ENCODE data around the gene ARHGDIA.

ARHGDIA gene

GRCh38 chr17:81867991-81868673 is 3.0 kb downstream of the ARHGDIA start:
- Histone ChIP-seq H3K36me3 (replicated peaks) (peaks cover 82% of the 10 kb centered on the region), H3K27me3 (ENCODE audit: low read depth) (no peaks in the 10 kb centered on the region), H3K4me3 (no peak overlapping the region), H3K9me3 (no peaks in the 10 kb centered on the region), H3K4me1 (peaks cover 14% of the 10 kb centered on the region)
- DNase-seq (ENCODE audit: low spot score in 2 of 2): peak in 1 of 2 experiments; percentile 47
- in situ Hi-C loops (cut with MboI; ENCODE audit: low sequenced_read_pairs): no loop called here

DNA sequence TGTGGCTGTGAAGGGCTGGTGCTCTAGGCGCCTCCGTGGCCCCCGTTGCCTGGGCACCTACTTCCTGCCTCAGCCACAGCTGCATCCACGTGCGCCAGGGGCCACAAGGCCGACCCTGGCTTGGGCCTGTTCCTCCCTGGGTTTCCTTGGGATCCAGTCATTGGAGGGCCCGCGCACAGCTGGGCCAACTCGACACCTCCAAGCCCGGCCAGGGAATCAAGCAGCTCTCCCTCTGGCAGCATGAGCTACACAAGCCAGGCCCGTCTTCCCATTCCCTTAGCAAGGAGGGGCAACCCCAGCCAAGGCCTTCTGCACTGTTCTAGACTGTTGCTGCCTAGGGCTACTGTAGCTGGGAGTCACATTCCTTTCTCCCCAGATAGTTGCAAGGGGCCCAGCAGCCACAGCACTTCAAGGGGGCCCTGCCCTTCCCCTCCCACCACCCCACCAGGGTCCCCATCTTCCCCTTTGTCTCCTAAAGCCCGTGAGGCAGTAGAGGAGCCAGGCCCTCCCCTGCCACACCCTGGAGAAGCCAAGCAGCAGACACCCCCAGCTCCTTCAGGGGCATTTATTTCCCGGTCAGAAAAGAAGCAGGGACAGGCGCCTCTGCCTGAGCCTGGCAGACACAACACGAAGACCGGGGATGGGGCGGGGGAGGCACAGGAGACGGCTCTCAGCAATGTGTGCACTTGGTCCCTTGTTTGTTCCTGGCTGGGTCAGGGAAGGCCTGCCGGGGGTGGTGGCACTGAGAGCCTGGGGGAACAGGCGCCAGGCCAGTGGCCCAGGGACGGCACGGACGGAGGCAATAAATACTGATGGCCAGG is 3.8 kb downstream of the ARHGDIA start:
- H3K4me1 ChIP-seq: peaks cover 17% of the 10 kb centered on the region
- no peaks in the 10 kb centered on the region for H3K9me3 ChIP-seq
- peaks cover 89% of the 10 kb centered on the region for H3K36me3 ChIP-seq (replicated peaks)
- H3K27me3 ChIP-seq (ENCODE audit: low read depth): no peaks in the 10 kb centered on the region
- DNase-seq (ENCODE audit: low spot score in 2 of 2): peak; percentile 38 to 72
- H3K4me3 ChIP-seq: no peak overlapping the region
- in situ Hi-C loops (cut with MboI; ENCODE audit: low sequenced_read_pairs): no loop called here

- DNase-seq (ENCODE audit: low spot score in 2 of 2): peak in 1 of 2 experiments; percentile 43
- no peaks in the 10 kb centered on the region for H3K27me3 ChIP-seq (ENCODE audit: low read depth)
Observed at GRCh38 chr17:81866440-81867169, 4.5 kb downstream of the ARHGDIA start.

DNA sequence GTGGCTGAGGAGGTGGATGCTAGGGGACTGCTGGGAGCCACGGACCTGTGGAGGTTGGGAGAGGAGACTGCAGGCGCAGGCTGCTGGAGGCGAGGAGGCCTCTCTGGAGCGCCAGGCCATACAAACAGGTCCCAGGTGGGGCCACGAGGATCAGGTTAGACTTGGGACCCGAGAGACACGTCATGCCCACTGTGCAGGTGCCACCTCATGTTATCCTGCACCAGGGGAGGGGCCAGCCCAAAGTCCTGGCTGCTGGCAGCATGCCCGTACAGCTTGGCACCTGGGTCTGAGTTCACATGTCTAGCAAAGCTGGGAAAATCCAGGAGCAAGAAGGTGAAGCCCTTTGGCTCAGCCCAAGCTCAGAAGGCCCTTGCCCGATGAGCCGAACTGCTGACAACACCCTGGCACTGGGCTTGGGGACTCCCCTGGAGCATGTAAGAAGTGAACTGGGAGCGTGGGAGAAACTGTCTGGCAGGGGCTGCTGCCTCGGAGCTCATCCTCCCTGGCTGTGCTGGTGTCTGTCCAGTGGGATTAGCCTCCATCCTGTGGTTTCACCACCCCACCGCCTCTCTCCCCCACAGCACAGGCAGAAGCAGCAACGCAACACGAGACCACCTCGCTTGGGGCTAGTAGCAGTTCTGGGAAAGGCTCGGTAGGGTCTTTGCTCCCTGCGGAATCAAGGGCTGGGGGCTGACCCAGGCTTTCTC is 5.3 kb downstream of the ARHGDIA start:
- DNase-seq (ENCODE audit: low spot score in 2 of 2): peak in 1 of 2 experiments; percentile 43
- Histone ChIP-seq H3K4me1 (peaks cover 19% of the 10 kb centered on the region), H3K4me3 (no peak overlapping the region), H3K27me3 (ENCODE audit: low read depth) (no peaks in the 10 kb centered on the region), H3K36me3 (replicated peaks) (peaks cover 87% of the 10 kb centered on the region), H3K9me3 (no peaks in the 10 kb centered on the region)
- in situ Hi-C loops (cut with MboI; ENCODE audit: low sequenced_read_pairs): no loop called here

More at GRCh38 chr17:81866440-81867169, 4.5 kb downstream of the ARHGDIA start:
- H3K4me3 ChIP-seq: no peak overlapping the region
- peaks cover 21% of the 10 kb centered on the region for H3K4me1 ChIP-seq
- no peaks in the 10 kb centered on the region for H3K9me3 ChIP-seq
- peaks cover 89% of the 10 kb centered on the region for H3K36me3 ChIP-seq (replicated peaks)
- in situ Hi-C loops (cut with MboI; ENCODE audit: low sequenced_read_pairs): no loop called here

DNA sequence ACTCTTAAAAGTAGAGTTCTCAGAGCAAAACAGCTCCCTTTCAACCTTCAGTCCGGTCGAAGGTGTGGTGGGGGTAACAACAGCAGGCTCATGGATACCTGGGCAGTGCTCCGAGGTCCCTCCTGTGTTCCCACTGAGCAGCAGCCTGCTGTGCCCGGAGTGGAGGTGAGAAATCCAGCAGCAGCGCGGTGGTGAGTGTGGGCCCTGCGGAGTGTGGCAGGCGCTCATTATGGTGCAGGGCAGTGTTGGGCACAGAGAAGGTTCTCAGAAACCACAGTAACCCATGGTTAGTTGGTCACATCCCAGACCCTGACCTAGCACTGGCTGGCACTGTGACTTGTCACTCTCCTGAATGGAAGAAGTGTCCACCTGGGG is 5.8 kb downstream of the ARHGDIA start:
- no peak for DNase-seq (ENCODE audit: low spot score in 2 of 2)
- Histone ChIP-seq H3K27me3 (ENCODE audit: low read depth) (no peaks in the 10 kb centered on the region), H3K9me3 (no peaks in the 10 kb centered on the region), H3K4me1 (peaks cover 19% of the 10 kb centered on the region), H3K4me3 (no peak overlapping the region), H3K36me3 (replicated peaks) (peaks cover 83% of the 10 kb centered on the region)
- in situ Hi-C loops (cut with MboI; ENCODE audit: low sequenced_read_pairs): no loop called here

DNA sequence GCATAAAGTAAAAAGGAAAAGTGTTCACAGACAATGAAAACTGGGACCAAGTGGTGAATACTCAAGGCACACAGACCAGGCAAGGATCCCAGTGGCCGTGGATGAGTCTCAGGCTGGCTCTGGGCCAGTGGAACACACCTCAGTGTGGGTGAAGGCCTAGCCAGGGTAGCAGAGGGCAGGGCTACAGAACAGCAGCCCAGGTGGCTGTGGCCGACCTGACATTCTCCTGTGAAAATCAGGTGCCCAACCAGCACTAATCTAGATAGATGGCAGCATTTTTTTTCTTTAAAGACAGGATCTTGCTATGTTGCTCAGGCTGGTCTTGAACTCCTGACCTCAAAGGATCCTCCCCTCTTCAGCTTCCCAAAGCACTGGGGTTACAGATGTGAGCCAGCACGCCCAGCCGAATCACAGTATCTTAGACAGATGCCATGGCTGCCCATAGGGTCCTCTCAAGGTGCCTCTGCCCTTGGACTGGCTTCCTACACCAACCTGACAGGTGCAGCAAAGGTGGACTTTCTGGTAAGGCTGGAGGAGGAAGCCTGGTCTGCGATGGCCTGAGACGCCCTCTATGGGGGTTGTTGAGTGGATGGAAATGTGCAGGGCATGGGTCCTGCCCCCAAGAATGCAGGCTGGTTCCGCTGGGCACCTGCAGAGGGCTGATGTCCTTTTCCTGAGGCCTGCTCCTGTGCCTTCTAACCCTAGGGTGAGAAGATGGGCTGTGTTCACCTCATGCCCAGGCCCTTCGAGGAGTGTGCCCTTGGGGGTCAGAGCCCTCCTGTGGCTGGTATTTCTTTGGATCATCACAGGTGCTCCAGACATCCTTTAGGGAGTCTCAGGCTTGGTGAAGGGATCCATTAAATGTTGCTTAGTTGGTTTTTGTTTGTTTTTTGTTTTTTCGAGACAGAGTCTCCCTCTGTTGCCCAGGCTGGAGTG is 7.0 kb downstream of the ARHGDIA start:
- Histone ChIP-seq H3K9me3 (no peaks in the 10 kb centered on the region), H3K4me1 (peaks cover 16% of the 10 kb centered on the region)
- in situ Hi-C loops (cut with MboI; ENCODE audit: low sequenced_read_pairs): no loop called here

GRCh38 chr17:81863123-81863675 is 7.9 kb downstream of the ARHGDIA start:
- DNase-seq (ENCODE audit: low spot score in 2 of 2): no peak
- in situ Hi-C loops (cut with MboI; ENCODE audit: low sequenced_read_pairs): no loop called here
- no peaks in the 10 kb centered on the region for H3K27me3 ChIP-seq (ENCODE audit: low read depth)
- H3K4me1 ChIP-seq: peaks cover 14% of the 10 kb centered on the region
- H3K4me3 ChIP-seq: no peak overlapping the region
- H3K9me3 ChIP-seq: no peaks in the 10 kb centered on the region
- H3K36me3 ChIP-seq (replicated peaks): peaks cover 80% of the 10 kb centered on the region

More for the DNA sequence above, 7.0 kb downstream of the ARHGDIA start:
- H3K4me3 ChIP-seq: no peak overlapping the region
- DNase-seq (ENCODE audit: low spot score in 2 of 2): no peak
- no peaks in the 10 kb centered on the region for H3K27me3 ChIP-seq (ENCODE audit: low read depth)
- peaks cover 80% of the 10 kb centered on the region for H3K36me3 ChIP-seq (replicated peaks)

- in situ Hi-C loops (cut with MboI; ENCODE audit: low sequenced_read_pairs): no loop called here
- DNase-seq (ENCODE audit: low spot score in 2 of 2): peak; percentile 99 to 100
- H3K4me3 ChIP-seq: peak overlapping the region; percentile 85
- H3K4me1 ChIP-seq: peaks cover 14% of the 10 kb centered on the region
- peaks cover 71% of the 10 kb centered on the region for H3K36me3 ChIP-seq (replicated peaks)
- no peaks in the 10 kb centered on the region for H3K9me3 ChIP-seq
- no peaks in the 10 kb centered on the region for H3K27me3 ChIP-seq (ENCODE audit: low read depth)
Observed at GRCh38 chr17:81860756-81861568, 10.2 kb downstream of the ARHGDIA start.

DNA sequence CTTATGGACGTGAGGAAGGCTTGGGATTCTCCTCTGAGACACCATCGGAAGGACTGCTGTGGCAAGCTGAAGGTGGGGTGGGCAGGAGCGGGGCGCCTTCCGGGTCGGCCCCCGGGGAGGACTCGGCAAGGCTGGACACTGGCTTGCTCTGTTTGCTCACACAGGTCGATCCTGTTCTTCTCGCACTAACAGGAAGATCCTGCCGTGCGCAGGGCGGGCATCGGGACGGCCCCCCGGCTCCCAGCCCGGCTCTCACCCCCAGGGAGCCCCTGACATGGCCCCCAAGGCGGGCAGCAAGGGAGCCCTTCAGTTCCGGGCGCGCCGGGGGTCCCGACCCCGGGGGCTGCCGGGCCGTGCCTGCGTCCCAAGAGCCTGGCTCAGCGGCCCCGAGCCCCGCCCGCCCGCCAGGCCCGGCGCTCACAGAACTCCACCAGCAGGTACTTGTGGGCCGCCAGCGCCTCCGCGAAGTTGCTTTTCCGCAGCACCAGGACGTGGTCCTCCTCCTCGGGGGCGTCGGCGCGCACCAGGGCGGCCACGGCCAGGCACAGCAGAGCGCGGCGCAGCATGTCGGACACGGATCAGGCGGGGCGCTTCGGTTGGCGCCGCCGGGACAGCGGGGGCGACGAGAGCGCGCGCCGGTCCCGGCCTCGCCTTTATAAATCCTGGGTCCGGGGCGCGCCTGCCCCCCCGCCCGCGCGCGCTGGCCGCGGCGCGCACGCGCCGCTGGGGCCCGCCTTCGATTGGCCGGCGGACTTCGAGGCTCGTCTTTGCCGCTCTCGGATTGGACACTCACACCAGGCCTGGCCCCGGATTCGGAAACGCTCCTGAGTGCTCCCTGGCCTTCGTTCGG is 11.0 kb downstream of the ARHGDIA start, which contains the start of gene P4HB:
Gene P4HB (minus strand): TSS at position 630 of the 850 bp plus-strand sequence. CDS start 64 bp downstream, at position 566.
- Histone ChIP-seq H3K9me3 (no peaks in the 10 kb centered on the region), H3K27me3 (ENCODE audit: low read depth) (no peaks in the 10 kb centered on the region), H3K4me3 (peak within 1 kb of the TSS; percentile 85), H3K4me1 (peaks cover 14% of the 10 kb centered on the region), H3K36me3 (replicated peaks) (peaks cover 68% of the 10 kb centered on the region)
- in situ Hi-C loops (cut with MboI; ENCODE audit: low sequenced_read_pairs): no loop called here
- DNase-seq (ENCODE audit: low spot score in 2 of 2): peak in 1 of 2 experiments; percentile 99

DNA sequence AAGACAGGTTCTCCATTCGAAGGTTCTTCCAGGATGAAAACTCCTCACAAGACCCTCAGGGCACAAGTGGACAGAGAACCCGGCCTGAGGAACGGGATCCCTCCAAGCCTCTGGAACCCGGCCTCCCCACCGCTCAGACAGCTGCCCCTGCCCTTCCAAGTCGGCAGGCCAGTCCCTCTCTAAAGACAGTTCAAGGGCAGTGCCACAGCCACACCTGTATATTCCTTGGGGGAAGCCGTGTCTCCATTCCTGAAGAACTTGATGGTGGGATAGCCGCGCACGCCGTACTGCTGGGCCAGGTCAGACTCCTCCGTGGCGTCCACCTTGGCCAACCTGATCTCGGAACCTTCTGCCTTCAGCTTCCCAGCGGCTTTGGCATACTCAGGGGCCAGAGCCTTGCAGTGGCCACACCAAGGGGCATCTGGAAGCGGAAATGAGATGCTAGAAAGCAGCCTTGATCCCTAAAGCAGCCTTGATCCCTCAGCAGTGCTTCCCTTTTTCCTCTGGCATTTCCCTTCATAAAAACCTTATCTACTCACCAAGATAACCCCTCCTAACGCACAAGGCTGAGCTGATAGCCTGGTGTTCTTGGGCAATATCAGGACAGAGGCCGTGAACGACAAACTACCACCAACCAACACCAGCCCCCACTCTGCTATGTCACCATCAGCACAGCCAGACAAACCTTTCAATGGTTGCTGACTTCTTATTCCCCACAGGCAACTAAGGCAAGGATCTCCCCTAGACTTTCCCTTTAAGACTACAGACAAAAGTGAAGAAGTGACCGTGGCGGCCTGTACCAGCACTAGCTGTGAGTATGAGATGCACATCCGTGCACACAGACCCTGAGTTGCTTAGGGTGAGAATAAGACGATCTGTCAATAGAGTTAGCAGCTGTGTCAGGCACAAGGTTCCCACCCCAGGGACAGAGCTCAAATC is 11.9 kb downstream of the ARHGDIA start:
- in situ Hi-C loops (cut with MboI; ENCODE audit: low sequenced_read_pairs): no loop called here
- Histone ChIP-seq H3K27me3 (ENCODE audit: low read depth) (no peaks in the 10 kb centered on the region), H3K4me3 (peak overlapping the region; percentile 81), H3K4me1 (peaks cover 14% of the 10 kb centered on the region), H3K36me3 (replicated peaks) (peaks cover 66% of the 10 kb centered on the region), H3K9me3 (no peaks in the 10 kb centered on the region)
- DNase-seq (ENCODE audit: low spot score in 2 of 2): no peak

All from HAP-1 (cell line).